NT2/D1 (cell line): Measurements from ENCODE around the gene STAT2.

Experiments
- SUZ12 ChIP-seq: IDR thresholded peaks from 2 replicates; pipeline ENCODE4 v1.6.1; 2011; ENCODE audit not compliant: insufficient read length, insufficient read depth; ENCODE audit errors: extremely low read depth
- YY1 ChIP-seq: IDR thresholded peaks from 2 replicates; pipeline ENCODE4 v1.6.1; 2011; ENCODE audit not compliant: insufficient read length, insufficient read depth
- ZNF274 ChIP-seq: IDR thresholded peaks from 2 replicates; pipeline ENCODE4 v1.6.1; 2011; ENCODE audit warnings: mild to moderate bottlenecking, low read depth, low read length

DNA sequence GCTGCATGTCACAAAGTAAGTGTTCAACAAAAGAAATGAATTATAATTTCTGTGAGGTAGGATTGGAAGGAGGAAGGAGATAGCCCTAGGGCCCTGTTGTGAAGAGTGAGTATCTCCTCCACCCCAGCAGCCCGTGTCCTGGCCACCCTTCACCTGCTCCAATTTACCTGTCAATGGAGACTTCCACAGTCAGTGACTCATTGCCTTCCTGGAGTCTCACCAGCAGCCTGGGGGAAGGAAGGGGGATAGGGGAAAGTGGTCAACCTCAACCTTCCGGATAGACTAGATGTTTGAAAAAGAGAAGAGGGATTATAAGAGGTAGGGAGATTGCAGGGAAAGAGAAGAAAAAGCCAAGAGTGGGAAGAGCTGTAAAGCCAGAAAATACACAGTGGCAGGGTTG lies 9.2 kb downstream of the STAT2 start:
- TF ChIP-seq ZNF274 = no peak
- no peak for TF ChIP-seq YY1
- TF ChIP-seq SUZ12 = no peak
